Measurements from ENCODE around the gene FAM89A. TPM values are rescaled to one million over a fixed set of nuclear protein-coding genes. Genes with fewer than 3 reads are reported as not detected.

The FAM89A gene
- total RNA-seq, 2 donors from 2014 or later = 23.5 to 24.7 TPM

DNA sequence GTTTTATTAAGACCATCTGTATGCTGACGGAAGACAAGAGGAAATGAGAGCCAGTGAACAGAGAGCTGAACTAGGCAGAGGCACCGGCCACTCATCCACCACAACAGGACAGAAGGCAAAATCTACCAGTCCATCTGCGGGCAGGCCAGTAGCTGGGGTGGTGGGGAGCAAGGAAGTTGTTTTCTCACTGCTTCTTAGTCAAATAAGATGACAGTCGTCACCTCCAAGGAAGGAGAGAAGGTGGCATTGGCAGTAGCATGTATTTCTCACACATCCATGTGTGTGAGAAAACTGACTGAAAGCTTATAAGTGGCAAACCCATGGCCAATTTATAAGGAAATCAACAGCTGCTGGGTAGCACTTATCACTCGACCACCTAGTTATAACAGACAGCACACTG is 69.6 kb downstream of the FAM89A start:
- H3K27ac Mint-ChIP-seq = peak overlapping the region; percentile 83 to 90
- no peaks in the 10 kb centered on the region for H3K27me3 Mint-ChIP-seq
- H3K4me3 Mint-ChIP-seq = peak overlapping the region; percentile 57
- H3K36me3 Mint-ChIP-seq = no peaks in the 10 kb centered on the region
- H3K9me3 Mint-ChIP-seq = no peaks in the 10 kb centered on the region
- ATAC-seq = peak; percentile 62 to 65
- peaks cover 43 to 50% of the 10 kb centered on the region in 2 donors for H3K4me1 Mint-ChIP-seq (ENCODE audit: low read depth in 2 of 2)
- peak; percentile 64 for DNase-seq (ENCODE audit: low spot score)

Other genes with a start within 250 kb of the FAM89A start
- gene C1orf198, start 171.7 kb downstream of the FAM89A start, total RNA-seq = 1 to 10 TPM; 2.0 to 3.7 TPM
- gene TTC13, start 61.4 kb downstream of the FAM89A start, total RNA-seq = 10 to 100 TPM; 29.9 to 41.6 TPM
- 10 to 100 TPM; 12.2 to 15.6 TPM for gene ARV1, start 61.2 kb downstream of the FAM89A start, total RNA-seq
- gene TRIM67, start 121.8 kb upstream of the FAM89A start, total RNA-seq = not detected
- gene GNPAT, start 201.0 kb upstream of the FAM89A start, total RNA-seq = 10 to 100 TPM; 34.0 to 38.0 TPM

All from natural killer cell treated with Interleukin-12 subunit alpha and Interleukin-12 subunit beta and Interleukin-15 and Interleukin-18, amount 100 ng/mL, for 72 hours (primary cell).